GM19372 (cell line): ENCODE measurements around the gene SH3GLB2.
"Not testable (repeated sequence)": the region's sequence is repeated elsewhere in the genome, so short reads cannot be mapped to it uniquely, and the experiment has no call there.

Experiments
- ATAC-seq: cut with Tn5 transposase; IDR thresholded peaks from one replicate; pipeline ENCODE4 v1.9.1; 2021; ENCODE audit warnings: mild to moderate bottlenecking, low read depth, moderate library complexity; ENCODE audit not compliant: unreplicated experiment

Gene SH3GLB2

DNA sequence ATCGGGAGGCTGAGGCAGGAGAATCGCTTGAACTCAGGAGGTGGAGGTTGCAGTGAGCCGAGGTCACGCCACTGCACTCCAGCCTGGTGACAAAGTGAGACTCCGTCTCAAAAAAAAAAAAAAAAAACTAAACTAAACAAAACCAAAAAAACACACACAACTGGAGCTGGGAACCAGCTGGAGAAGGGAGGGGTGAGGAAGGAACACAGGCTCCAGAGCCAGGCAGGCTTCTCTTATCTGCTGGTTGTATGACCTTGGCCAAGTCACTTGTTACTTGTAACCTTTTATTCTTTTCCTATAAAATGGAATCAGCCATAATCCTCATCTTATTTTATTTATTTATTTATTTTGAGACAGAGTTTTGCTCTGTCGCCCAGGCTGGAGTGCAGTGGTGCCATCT lies 24.0 kb downstream of the SH3GLB2 start:
- not testable (repeated sequence) for ATAC-seq

DNA sequence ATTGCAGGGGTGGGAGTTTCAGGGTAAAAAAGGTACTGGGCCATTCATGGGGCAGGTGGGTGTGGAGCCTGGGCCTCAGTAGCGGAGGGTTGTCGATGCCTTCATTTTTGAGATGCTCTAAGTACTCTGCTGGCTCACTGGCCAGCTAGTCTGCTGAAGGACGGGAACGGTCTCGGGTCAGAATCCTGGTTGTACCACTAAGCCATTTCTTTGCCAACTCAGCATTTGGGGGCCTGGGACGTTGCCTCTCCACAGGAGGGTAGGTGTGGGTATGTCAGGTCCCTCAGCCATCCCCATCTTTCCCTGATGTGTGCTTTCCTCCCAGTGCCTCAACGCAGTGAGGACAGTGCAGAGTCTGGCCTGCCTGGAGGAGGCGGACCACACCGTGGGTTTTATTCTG lies 25.1 kb downstream of the SH3GLB2 start:
- ATAC-seq: no peak

DNA sequence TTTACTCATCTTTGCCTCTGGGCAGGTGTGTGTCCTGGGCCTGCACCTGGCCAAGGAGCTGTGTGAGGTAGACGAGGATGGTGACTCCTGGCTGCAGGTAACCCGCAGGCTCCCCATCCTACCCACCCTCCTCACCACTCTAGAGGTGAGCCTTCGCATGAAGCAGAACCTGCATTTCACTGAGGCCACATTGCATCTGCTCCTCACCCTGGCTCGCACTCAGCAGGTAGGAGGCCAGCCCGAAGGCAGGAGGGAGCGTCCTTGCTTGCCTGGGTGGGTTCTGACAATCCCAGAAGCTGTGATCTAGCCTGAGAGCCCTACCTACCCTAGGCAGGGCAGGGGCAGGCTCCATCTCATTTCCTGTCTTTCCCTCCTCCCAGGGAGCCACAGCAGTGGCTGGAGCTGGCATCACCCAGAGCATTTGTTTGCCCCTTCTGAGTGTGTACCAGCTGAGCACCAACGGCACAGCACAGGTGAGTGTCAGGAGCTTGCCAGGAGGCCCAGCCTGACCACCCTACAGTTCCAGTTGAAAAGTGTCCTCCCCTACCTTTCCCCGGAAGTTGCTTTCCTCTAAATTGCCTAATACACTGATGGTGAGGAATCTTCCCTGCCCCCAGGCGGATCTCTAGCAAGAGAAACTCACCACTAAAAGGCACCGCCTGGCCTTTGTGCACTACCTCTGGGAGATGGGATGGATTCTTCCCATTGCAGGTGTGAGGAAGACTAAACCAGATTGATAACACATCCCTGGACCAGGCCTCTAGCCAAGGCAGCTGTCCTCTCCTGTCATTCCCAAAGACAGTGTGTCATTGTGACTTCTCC lies 26.4 kb downstream of the SH3GLB2 start:
- ATAC-seq: no peak

DNA sequence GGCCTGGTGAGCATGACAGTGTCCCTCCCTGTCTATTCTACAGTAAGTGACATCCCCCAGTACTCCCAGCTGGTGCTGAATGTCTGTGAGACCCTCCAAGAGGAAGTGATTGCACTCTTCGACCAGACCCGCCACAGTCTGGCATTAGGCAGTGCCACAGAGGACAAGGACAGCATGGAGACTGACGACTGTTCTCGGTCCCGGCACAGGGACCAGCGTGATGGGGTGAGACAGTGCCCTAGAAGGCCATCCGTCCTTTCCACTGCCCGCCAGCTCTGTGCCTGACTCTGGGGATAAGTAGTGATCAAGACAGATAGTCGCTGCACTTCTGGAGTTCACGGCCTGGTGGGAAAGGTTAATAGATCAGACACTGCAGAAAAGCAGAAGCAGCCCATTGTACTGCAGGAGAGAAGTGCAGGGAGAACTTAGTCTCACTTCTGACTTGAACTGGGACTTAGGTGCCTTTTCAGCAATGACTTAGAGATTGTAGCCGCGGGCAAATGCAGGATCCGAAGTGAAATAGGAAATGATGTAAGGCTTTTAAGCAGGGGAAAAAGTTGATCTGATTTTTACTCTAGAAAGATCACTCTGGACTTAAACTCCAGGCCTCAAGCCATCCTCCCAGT lies 28.4 kb downstream of the SH3GLB2 start:
- no peak for ATAC-seq

DNA sequence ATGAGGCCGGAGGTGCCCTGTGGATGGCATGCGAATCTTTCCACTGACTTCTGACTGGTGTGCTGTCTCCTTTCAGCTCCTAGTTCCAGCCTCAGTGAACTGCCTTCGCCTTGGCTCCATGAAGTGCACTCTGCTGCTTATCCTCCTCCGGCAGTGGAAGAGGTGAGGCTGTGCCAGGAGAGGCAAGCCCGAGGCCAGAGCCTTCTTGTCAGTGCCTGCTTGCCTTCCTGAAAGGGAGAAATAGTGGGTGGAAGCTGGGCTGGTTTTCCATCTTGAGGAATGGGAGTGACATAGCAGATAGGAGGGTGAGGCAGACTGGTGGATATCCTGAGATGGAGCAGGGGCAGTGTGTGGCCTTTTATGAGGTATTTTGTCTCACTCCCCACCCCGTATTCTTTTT lies 29.7 kb downstream of the SH3GLB2 start:
- no peak for ATAC-seq

DNA sequence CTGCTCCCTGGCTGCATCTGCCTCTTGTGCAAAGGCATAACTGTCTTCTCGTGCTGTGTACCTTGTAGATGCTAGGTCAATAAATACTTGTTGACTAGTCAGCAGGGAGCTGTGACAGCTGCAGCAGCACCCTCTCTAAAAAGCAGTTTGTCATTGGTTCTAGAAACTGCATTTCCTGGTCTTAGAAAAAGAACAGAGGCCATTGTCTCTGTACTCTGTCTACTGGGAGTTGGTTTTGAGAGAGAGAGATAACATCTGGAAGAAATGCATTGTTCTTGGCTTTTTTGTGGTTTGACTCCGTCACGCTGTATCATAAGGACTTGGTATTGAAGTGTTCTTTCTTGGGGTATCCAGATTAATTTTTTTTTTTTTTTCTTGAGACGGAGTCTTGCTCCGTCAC lies 32.3 kb downstream of the SH3GLB2 start:
- ATAC-seq: no peak

DNA sequence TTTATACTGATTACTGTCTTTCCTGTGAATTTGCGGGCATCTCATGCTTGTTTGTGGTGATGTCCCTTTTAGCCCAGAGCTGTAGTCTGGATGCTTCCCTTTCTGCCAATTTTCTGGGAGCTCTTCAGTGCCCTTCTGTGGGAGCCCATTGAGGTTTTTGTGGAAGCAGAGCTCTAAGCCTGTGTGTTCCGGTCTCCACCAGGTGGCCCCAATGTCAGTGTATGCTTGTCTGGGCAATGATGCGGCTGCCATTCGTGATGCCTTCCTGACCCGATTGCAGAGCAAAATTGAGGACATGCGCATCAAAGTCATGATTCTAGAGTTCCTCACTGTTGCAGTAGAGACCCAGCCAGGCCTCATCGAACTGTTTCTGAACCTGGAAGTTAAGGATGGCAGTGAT lies 35.1 kb downstream of the SH3GLB2 start:
- ATAC-seq: no peak

DNA sequence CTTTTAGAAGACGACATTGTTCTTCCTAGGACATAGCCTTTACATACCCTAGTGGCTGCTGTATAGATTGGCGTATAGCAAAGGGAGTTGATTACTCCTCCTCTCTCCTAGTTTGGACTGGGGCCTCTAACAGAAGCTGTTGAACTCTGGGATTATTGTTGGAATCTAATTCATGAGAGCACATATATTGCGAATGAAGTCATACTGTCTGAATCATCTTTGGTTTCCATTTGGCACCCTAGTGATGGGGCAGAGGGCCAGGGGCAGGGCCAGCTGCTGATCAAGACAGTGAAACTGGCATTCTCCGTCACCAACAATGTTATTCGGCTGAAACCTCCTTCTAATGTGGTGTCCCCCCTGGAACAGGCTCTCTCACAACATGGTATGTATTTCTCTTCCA lies 40.3 kb downstream of the SH3GLB2 start:
- no peak for ATAC-seq

DNA sequence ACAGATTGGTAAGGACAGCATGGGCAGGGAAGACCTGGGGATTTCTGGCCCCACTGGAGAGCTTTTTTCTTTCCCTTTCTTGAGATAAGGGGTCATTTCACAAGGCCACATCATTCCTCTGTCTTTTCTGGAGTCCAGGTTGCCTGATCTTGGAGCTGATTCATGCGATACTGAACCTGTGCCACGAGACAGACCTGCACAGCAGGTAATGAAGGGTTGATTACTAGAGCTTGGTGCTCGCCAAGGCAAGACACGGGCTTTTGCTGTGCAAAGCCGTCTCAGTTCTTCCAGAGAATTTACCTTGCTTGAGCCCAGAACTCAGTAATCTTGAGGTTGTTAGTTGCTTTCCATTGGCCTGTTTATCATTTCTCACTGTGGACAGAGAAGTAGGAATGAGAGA lies 41.5 kb downstream of the SH3GLB2 start:
- ATAC-seq: no peak

DNA sequence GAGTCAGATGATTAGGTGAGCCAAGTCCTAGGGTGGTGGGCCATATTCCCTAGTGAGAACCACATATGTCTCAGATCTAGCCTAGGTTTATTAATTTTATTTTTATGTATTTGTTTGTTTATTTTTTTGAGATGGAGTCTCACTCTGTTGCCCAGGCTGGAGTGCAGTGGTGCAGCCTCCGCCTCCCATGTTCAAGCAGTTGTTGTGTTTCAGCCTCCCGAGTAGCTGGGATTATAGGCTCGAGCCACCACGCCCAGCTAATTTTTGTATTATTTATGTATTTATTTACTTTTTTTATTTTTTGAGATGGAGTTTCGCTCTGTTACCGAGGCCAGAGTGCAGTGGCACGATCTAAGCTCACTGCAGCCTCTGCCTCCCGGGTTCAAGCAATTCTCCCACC lies 44.6 kb downstream of the SH3GLB2 start:
- ATAC-seq: no peak

DNA sequence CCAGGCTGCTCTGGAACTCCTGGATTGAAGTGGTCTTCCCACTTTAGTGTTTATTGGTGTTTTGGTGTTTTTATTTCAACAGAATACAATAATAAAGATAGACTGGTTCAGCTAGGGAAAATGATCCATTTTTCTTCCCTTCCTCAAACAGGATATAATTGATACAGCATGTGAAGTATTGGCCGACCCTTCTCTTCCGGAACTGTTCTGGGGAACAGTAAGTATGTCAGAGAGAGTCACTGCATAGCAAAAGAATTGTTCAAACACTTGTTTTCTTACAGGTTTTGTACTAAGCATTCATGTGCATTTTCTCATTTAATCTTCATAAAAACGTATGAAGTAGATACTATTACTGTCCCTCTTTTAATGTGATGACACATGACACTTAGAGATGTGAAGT lies 49.0 kb downstream of the SH3GLB2 start:
- ATAC-seq: no peak

DNA sequence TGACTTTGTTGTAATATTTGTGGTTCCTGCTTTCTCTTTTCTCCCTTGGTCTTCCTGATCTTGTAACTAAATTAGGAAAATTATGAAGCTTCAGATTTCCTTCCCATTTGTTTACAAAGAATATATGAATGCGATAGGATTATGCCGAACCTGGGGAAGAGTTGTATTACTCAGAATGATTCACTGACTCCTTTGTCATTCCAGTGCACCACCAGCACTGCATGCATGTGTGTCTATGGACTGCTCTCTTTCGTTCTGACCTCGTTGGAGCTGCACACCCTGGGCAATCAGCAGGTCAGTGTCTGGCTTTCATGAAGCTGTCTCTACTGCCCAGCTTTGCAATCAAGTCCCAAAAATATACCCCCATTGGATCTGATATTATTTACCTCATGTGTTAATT lies 55.2 kb downstream of the SH3GLB2 start:
- no peak for ATAC-seq

DNA sequence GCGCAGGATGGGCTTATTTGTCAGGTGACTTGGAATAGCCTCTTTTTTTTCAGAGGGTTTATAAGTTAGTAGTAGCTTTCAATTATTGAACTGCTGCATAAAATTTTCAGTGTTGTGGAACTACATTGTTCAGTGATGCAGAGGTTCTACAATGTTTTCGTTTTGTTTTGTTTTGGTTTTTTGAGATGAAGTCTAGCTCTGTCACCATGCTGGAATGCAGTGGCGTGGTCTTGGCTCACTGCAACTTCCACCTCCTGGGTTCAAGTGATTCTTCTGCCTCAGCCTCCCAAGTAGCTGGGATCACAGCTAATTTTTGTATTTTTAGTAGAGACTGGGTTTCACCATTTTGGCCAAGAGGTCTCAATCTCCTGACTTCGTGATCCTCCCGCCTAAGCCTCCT lies 58.6 kb downstream of the SH3GLB2 start:
- no peak for ATAC-seq

DNA sequence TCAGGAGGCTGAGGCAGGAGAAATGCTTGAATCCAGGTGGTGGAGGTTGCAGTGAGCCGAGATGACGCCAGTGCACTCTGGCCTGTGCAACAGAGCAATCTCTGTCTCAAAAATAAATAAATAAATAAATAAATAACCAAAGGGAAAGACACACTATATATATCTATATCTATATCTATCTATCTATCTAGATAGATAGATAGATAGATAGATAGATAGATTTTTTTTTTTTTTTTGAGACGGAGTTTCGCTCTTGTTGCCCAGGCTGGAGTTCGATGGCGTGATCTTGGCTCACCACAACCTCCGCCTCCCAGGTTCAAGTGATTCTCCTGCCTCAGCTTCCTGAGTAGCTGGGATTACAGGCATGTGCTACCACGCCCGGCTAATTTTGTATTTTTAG lies 66.7 kb downstream of the SH3GLB2 start:
- ATAC-seq: not testable (repeated sequence)
